GM19328 (cell line): ENCODE data around the gene ZNF483.
"Not testable (repeated sequence)": the region's sequence is repeated elsewhere in the genome, so short reads cannot be mapped to it uniquely, and the experiment has no call there.

Experiments used
- ATAC-seq: cut with Tn5 transposase; IDR thresholded peaks from one replicate; pipeline ENCODE4 v1.9.1; 2021; ENCODE audit warnings: mild to moderate bottlenecking, moderate library complexity; ENCODE audit not compliant: unreplicated experiment

The ZNF483 gene

GRCh38 chr9:111542497-111543254 is 17.7 kb downstream of the ZNF483 start:
- ATAC-seq = no peak

GRCh38 chr9:111548623-111549022 is 23.6 kb downstream of the ZNF483 start:
- ATAC-seq = no peak

GRCh38 chr9:111555425-111555824 is 30.4 kb downstream of the ZNF483 start:
- ATAC-seq = not testable (repeated sequence)

GRCh38 chr9:111559000-111559610 is 34.1 kb downstream of the ZNF483 start:
- no peak for ATAC-seq

- ATAC-seq = no peak
These were observed 36.3 kb downstream of the ZNF483 start for GRCh38 chr9:111561165-111561719.

- ATAC-seq = no peak
These were observed 41.3 kb downstream of the ZNF483 start for GRCh38 chr9:111566234-111566633.

GRCh38 chr9:111568127-111568526 is 43.1 kb downstream of the ZNF483 start:
- not testable (repeated sequence) for ATAC-seq

GRCh38 chr9:111572950-111573604 is 48.1 kb downstream of the ZNF483 start:
- ATAC-seq = no peak

- ATAC-seq = no peak
These were observed 57.9 kb downstream of the ZNF483 start for GRCh38 chr9:111582888-111583287.

- ATAC-seq = no peak
These were observed 61.4 kb downstream of the ZNF483 start for GRCh38 chr9:111586378-111586777.

- no peak for ATAC-seq
These were observed 63.9 kb downstream of the ZNF483 start for GRCh38 chr9:111588846-111589245.

- no peak for ATAC-seq
These were observed 73.1 kb downstream of the ZNF483 start for GRCh38 chr9:111597852-111598732.

- ATAC-seq = no peak
These were observed 73.7 kb downstream of the ZNF483 start for GRCh38 chr9:111598733-111599091.

GRCh38 chr9:111599092-111599954 is 74.3 kb downstream of the ZNF483 start, which contains the start of gene PTGR1:
PTGR1 (minus strand) TSS chr9:111599647; CDS start chr9:111597422, 2,225 bp downstream.
- no peak for ATAC-seq

- no peak for ATAC-seq
These were observed 75.0 kb downstream of the ZNF483 start for GRCh38 chr9:111599955-111600343.

GRCh38 chr9:111601237-111602018 is 76.4 kb downstream of the ZNF483 start:
- ATAC-seq = no peak

- ATAC-seq = no peak
These were observed 78.1 kb downstream of the ZNF483 start for GRCh38 chr9:111603041-111603440.

- no peak for ATAC-seq
These were observed 79.2 kb downstream of the ZNF483 start for GRCh38 chr9:111604054-111604615.
